ENCODE measurements around the gene WFIKKN2. TPM values are rescaled to one million over a fixed set of nuclear protein-coding genes. Genes with fewer than 3 reads are reported as not detected.
A peak's percentile ranks its signal among the peaks of the same experiment; 100 is the strongest.

WFIKKN2 gene
- total RNA-seq, 4 donors from 2014 or later, result 0.09 to 0.22 (median 0.20) TPM; not detected in 1

DNA sequence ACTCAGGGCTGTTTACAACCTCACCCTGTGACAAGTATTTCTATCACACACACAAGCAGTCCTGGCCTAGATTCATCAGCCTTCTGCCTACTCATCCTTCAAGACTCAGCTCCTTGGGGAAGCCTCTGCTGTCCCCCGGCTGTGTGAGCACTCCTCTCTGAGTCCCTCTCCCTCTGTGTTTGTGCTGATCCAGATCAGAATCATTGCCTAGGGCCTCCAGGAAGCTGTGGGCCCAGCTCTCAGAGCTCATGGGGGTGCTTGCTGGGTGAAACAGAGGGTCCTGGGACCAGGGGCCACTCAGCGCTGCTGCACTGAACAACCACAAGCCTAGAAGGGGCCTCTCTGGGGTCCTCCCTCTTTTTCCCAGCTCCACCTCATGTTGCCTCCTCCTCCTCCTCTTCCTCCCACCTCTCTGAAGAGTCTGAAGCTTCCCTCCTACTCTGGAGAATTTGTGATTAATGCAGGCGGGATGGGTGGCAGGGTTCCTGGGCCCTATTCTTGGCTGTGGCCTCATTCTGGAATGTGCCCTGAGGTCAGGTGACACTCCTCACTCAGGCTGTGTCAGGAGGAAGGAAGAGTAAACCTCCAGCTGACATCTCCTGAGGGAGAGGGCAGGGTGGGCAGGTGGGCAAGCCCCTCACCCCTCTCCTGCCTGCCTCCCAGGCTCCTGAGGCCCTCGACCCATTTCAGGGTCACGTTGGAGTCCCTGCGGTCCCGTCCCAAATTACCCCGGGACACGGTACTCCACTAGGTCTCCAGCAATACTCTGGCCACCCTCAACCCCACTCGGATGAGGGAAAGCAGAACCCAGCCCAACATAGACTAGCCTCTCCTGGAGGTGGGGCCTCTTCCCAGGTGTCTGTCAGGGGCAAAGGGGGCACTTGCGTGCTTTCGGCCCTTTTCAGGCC, 10.1 kb downstream of the WFIKKN2 start:
- ATAC-seq (peak; percentile 86 to 88), DNase-seq (peak; percentile 77 to 87)
- H3K27me3 ChIP-seq, result no peaks in the 10 kb centered on the region
- H3K27ac ChIP-seq, result peak overlapping the region; percentile 86 to 94 (median 92)
- intact Hi-C loops (cut with DNase I; ENCODE audit: low total_unique reads), result no loop called here
- no peaks in the 10 kb centered on the region for H3K36me3 ChIP-seq
- in situ Hi-C loops (cut with MboI; ENCODE audit: low sequenced_read_pairs in 4 of 4), result loop anchor here in 3 of 4 donors (10.0 to 25.0 kb wide), 2 partner anchors 301 to 308 kb away; partner anchors contain the start of genes SPATA20 (in 3 of the 3) and EPN3 (in 1 of the 3)
- TF ChIP-seq POLR2A (IDR thresholded peaks at IDR 0.05), result peak; percentile 72 to 79
- TF ChIP-seq, protein P1, sequence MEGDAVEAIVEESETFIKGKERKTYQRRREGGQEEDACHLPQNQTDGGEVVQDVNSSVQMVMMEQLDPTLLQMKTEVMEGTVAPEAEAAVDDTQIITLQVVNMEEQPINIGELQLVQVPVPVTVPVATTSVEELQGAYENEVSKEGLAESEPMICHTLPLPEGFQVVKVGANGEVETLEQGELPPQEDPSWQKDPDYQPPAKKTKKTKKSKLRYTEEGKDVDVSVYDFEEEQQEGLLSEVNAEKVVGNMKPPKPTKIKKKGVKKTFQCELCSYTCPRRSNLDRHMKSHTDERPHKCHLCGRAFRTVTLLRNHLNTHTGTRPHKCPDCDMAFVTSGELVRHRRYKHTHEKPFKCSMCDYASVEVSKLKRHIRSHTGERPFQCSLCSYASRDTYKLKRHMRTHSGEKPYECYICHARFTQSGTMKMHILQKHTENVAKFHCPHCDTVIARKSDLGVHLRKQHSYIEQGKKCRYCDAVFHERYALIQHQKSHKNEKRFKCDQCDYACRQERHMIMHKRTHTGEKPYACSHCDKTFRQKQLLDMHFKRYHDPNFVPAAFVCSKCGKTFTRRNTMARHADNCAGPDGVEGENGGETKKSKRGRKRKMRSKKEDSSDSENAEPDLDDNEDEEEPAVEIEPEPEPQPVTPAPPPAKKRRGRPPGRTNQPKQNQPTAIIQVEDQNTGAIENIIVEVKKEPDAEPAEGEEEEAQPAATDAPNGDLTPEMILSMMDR (IDR thresholded peaks at IDR 0.05 in 4 of 5, conservative IDR thresholded peaks at IDR 0.05 in 1 of 5), result no peak
- H3K4me1 ChIP-seq, result peaks cover 18 to 19% of the 10 kb centered on the region in 2 donors
- H3K9me3 ChIP-seq, result no peaks in the 10 kb centered on the region
- peak overlapping the region in 1 of 4 donors; percentile 7 for H3K4me3 ChIP-seq

DNA sequence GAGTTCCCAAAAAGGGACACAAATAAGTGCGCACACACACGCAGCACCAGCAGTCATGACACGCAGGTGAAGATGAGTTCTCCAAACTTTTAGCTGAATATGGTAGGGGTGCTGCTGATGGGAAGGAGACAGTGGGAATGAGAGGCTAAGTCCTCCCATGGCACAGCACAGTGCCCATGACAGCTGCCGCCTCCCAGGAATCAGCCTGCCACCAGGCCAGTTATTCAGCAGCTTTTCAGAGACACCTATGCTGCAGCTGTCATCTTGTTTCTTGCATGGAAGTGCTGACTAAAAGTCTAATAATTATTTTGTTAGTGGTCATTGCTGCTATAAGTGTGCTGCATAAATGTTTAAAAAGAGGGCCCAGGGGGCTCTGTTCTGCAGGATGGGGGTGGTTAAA, 12.2 kb downstream of the WFIKKN2 start:
- intact Hi-C loops (cut with DNase I; ENCODE audit: low total_unique reads), result no loop called here
- Histone ChIP-seq H3K4me1 (peaks cover 36 to 38% of the 10 kb centered on the region in 2 donors), H3K36me3 (no peaks in the 10 kb centered on the region), H3K27ac (peak overlapping the region; percentile 42 to 94 (median 82)), H3K4me3 (no peak overlapping the region), H3K27me3 (no peaks in the 10 kb centered on the region), H3K9me3 (no peaks in the 10 kb centered on the region)
- TF ChIP-seq, protein P1 (IDR thresholded peaks at IDR 0.05 in 4 of 5, conservative IDR thresholded peaks at IDR 0.05 in 1 of 5), result no peak
- no peak for TF ChIP-seq POLR2A (IDR thresholded peaks at IDR 0.05)
- in situ Hi-C loops (cut with MboI; ENCODE audit: low sequenced_read_pairs in 4 of 4), result loop anchor here in 3 of 4 donors (10.0 to 25.0 kb wide), 2 partner anchors 303 to 310 kb away; partner anchors contain the start of genes SPATA20 (in 3 of the 3) and EPN3 (in 1 of the 3)
- ATAC-seq, result no peak
- no peak for DNase-seq

DNA sequence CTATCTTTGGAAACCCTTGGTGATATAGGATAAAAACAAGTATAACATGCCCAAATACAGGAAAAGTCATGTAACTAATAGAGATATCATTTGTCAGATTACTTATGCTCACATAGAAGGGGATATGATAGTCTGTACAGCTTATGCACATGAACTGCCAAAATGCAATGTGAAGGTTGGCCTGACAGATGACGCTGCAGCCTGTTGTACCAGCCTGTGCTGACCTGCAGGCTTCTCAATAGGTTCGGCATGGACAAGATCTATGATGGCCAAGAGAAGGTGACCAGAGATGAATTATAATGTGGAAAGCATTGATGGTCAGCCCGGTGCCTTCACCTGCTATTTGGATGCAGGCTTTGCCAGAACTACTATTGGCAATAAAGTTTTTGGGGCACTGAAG, 12.7 kb downstream of the WFIKKN2 start:
- ATAC-seq (peak in 1 of 2 donors; percentile 37), DNase-seq (peak in 1 of 2 donors; percentile 64)
- Histone ChIP-seq H3K9me3 (no peaks in the 10 kb centered on the region), H3K4me1 (peaks cover 39 to 41% of the 10 kb centered on the region in 2 donors), H3K36me3 (no peaks in the 10 kb centered on the region), H3K27ac (peak overlapping the region; percentile 42 to 94 (median 82)), H3K27me3 (no peaks in the 10 kb centered on the region), H3K4me3 (no peak overlapping the region)
- intact Hi-C loops (cut with DNase I; ENCODE audit: low total_unique reads) (no loop called here), in situ Hi-C loops (cut with MboI; ENCODE audit: low sequenced_read_pairs in 4 of 4) (loop anchor here in 3 of 4 donors (10.0 to 25.0 kb wide), 2 partner anchors 303 to 311 kb away; partner anchors contain the start of genes SPATA20 (in 3 of the 3) and EPN3 (in 1 of the 3))
- TF ChIP-seq, protein P1 (IDR thresholded peaks at IDR 0.05 in 4 of 5, conservative IDR thresholded peaks at IDR 0.05 in 1 of 5), result peak; percentile 33 to 57 (median 48)
- TF ChIP-seq POLR2A (IDR thresholded peaks at IDR 0.05), result no peak

DNA sequence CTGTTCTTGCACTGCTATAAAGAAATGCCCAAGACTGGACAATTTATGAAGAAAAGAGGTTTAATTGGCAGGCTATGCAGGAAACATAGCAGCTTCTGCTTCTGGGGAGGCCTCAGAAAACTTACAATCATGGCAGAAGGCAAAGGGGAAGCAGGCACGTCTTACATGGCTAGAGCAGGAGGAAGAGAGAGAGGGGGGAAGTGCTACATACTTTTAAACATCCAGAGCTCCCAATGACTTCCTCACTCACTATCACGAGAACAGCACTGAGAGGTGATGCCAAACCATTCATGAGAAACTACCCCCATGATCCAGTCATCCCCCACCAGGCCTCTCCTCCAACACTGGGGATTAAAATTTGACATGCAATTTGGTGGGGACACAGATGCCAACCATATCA, 13.3 kb downstream of the WFIKKN2 start:
- Histone ChIP-seq H3K4me1 (peaks cover 39 to 48% of the 10 kb centered on the region in 2 donors), H3K27me3 (no peaks in the 10 kb centered on the region), H3K9me3 (no peaks in the 10 kb centered on the region), H3K27ac (peak overlapping the region in 3 of 4 donors; percentile 2 to 94 (median 92)), H3K36me3 (no peaks in the 10 kb centered on the region), H3K4me3 (no peak overlapping the region)
- TF ChIP-seq POLR2A (IDR thresholded peaks at IDR 0.05), result no peak
- TF ChIP-seq, protein P1 (IDR thresholded peaks at IDR 0.05 in 4 of 5, conservative IDR thresholded peaks at IDR 0.05 in 1 of 5), result no peak
- DNase-seq, result no peak
- in situ Hi-C loops (cut with MboI; ENCODE audit: low sequenced_read_pairs in 4 of 4), result loop anchor here in 3 of 4 donors (10.0 to 25.0 kb wide), 2 partner anchors 304 to 311 kb away; partner anchors contain the start of genes SPATA20 (in 3 of the 3) and EPN3 (in 1 of the 3)
- intact Hi-C loops (cut with DNase I; ENCODE audit: low total_unique reads), result no loop called here
- no peak for ATAC-seq
